BJ (cell line): ENCODE measurements around the gene KPNA4. TPM values are rescaled to one million over a fixed set of nuclear protein-coding genes. Genes with fewer than 3 reads are reported as not detected.

ENCODE experiments used
- CTCF ChIA-PET: fragments of 350-600 bp; formaldehyde crosslinking; extraction: SDS; loops from one replicate; lab custom pipeline; 2021; ENCODE audit warnings: antibody characterized with exemption, inconsistent platforms; lab: Yijun Ruan, JAX
- POLR2A ChIA-PET: fragments of 300-600 bp; sonication (Branson Sonifier 250); formaldehyde crosslinking; extraction: SDS; loops from one replicate; lab custom pipeline; 2021; ENCODE audit warnings: antibody characterized with exemption; lab: Charles Lee
- DNase-seq: peaks from one replicate; pipeline ENCODE4 v3.0.0-alpha.2; 2011; ENCODE audit warnings: low read depth
- H3K27me3 ChIP-seq: 2 replicates; pipeline ENCODE4 v1.6.0; 2011; ENCODE audit warnings: low read length; ENCODE audit not compliant: control insufficient read depth, insufficient read depth
- H3K36me3 ChIP-seq: 2 replicates; pipeline ENCODE4 v1.5.1; 2011; ENCODE audit warnings: low read length; ENCODE audit not compliant: control insufficient read depth, insufficient read depth
- H3K4me3 ChIP-seq: 2 replicates; pipeline ENCODE4 v1.5.1; 2011; ENCODE audit warnings: low read depth, mild to moderate bottlenecking, control low read depth, low read length
- polyA minus RNA-seq: library from RNA; depleted of rRNA, polyadenylated mRNA; stranded (reverse); fragments of >200 nt; gene quantifications from 2 replicates; pipeline ENCODE4 v1.2.3, GENCODE V29; 2011; rRNA and poly(A)+ RNA removed
- polyA plus RNA-seq: library from polyadenylated mRNA; depleted of rRNA; stranded (reverse); fragments of >200 nt; gene quantifications from 2 replicates; pipeline ENCODE4 v1.2.3, GENCODE V29; 2011; rRNA removed
- TF ChIP-seq, protein P1 (sequence below): IDR thresholded peaks from 2 replicates; pipeline ENCODE4 v1.5.1; 2011; ENCODE audit warnings: low read depth, mild to moderate bottlenecking, control low read depth, inconsistent platforms, low read length, moderate library complexity; ENCODE audit not compliant: insufficient read depth

KPNA4 gene, protein sequence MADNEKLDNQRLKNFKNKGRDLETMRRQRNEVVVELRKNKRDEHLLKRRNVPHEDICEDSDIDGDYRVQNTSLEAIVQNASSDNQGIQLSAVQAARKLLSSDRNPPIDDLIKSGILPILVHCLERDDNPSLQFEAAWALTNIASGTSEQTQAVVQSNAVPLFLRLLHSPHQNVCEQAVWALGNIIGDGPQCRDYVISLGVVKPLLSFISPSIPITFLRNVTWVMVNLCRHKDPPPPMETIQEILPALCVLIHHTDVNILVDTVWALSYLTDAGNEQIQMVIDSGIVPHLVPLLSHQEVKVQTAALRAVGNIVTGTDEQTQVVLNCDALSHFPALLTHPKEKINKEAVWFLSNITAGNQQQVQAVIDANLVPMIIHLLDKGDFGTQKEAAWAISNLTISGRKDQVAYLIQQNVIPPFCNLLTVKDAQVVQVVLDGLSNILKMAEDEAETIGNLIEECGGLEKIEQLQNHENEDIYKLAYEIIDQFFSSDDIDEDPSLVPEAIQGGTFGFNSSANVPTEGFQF
- polyA plus RNA-seq (9.8 and 20.7 TPM in 2 replicates), polyA minus RNA-seq (26.9 and 28.1 TPM in 2 replicates)

DNA sequence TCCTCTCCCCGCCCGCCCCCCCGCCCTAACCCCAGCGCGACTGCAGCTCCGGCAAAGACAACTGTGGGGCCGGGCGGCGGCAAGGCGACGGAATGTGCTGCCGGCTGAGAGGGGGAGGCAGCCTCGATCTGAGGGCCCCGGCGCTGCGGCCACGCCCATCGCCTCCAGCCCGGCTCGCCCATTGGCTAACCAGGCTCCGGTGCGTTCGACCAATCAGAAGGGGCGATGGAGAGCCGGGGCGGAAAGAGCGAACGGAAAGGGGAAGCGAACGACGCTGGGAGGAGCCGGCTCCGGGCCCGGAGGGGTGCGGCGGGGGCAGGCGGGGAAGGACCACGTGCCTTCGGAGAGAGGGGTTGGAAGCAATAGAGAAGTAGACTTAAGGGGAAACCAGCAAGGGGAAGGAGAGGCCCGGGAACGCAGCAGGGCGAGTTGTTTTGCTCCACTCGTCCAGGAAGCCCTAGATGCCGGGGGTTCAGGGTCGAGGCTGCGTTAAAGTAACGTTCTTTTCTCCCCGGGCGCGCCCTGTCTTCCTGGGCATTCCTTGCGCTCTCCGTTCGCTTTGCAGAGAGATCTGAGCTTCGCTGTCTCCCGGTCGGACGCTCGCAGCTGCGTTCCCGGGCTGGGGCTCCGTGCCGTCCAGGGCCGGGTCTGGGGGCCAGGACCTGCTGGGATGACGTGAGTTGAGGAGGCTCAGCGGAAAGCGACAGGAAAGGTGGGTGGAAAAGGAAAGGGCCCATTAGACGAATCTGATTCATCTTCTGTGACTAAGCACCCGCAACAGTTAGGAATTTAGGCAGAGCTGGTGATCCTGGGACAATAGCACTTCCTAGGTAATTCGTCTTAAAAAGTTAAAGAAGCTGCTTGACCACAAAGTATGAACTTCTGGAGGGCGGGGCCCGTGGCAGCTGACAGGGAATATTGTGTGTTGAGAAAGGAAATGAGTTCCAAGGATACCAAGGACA, at the start of gene KPNA4:
Gene KPNA4 (minus strand): TSS at position 130 of the 962 bp plus-strand sequence. CDS start 289 bp downstream, outside the sequence.
- POLR2A ChIA-PET: interaction anchor here (0.6 kb wide), 1 partner anchor 352 kb away, joined by 3 read pairs; no protein-coding TSS in a partner anchor
- TF ChIP-seq, protein P1, sequence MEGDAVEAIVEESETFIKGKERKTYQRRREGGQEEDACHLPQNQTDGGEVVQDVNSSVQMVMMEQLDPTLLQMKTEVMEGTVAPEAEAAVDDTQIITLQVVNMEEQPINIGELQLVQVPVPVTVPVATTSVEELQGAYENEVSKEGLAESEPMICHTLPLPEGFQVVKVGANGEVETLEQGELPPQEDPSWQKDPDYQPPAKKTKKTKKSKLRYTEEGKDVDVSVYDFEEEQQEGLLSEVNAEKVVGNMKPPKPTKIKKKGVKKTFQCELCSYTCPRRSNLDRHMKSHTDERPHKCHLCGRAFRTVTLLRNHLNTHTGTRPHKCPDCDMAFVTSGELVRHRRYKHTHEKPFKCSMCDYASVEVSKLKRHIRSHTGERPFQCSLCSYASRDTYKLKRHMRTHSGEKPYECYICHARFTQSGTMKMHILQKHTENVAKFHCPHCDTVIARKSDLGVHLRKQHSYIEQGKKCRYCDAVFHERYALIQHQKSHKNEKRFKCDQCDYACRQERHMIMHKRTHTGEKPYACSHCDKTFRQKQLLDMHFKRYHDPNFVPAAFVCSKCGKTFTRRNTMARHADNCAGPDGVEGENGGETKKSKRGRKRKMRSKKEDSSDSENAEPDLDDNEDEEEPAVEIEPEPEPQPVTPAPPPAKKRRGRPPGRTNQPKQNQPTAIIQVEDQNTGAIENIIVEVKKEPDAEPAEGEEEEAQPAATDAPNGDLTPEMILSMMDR: no peak
- Histone ChIP-seq H3K27me3 (no peaks in the 10 kb centered on the region), H3K4me3 (peak within 1 kb of the TSS; percentile 73), H3K36me3 (peaks cover 4% of the 10 kb centered on the region; the same call in 1 of the 2 replicates)
- CTCF ChIA-PET: no interaction called here
- peak; percentile 80 for DNase-seq

DNA sequence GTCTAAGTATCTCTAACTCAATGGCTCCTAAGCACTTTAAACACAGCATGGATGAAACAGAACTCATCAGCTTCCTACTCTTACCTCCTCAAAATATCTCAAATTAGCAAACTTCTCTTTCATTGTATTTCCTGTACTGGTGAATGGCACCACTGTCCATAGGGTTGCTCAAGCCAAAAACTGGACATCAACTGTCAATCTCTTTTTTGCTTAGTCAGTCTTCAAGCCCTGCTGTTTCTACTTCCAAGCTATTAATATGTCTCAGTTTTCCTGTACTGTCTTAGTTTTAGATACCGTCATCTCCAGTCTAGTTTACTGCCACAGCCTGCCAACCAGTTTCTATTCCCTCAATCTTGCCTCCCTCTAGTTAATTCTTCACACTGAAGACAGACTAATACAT, 48.3 kb upstream of the KPNA4 start:
- H3K27me3 ChIP-seq: no peaks in the 10 kb centered on the region; the same call in 1 of the 2 replicates
- ChIA-PET POLR2A (no interaction called here), CTCF (no interaction called here)
- no peaks in the 10 kb centered on the region for H3K36me3 ChIP-seq
- TF ChIP-seq, protein P1: no peak
- no peak overlapping the region for H3K4me3 ChIP-seq
- DNase-seq: no peak

DNA sequence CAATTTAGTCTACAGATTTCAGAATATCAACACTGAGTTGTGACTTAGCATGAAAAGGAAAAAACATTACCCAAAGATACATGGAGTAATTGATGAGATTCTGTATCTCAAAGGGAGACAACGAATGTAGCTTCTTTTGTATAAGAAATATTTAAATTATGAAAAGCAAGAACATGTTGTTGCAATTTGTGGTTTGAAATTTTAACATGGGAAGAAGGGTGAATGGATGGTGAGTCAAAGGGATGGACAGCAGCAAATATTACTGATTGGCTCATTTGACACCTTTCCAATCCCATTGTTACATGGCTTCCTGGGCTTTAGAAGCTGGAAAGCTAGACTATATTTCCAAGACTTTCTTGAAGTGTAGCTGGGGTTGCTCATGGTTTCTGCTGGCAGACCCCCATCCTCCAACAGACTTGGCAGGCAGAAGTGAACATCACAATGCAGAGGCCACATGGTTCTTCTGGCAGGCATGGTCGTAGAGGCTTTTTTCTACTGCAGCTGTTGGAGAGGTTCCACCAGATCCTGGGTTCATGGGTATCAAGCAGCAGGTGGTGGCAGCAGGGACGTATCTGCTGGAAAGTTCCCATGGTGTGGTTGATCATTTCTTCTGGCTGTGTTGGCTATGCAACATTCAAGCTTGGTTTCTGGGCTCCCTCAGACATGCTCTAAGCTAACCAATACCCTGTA, 47.2 kb upstream of the KPNA4 start:
- ChIA-PET CTCF (interaction anchor here (0.7 kb wide), 1 partner anchor 22 kb away, joined by 3 read pairs; no protein-coding TSS in a partner anchor), POLR2A (interaction anchor here (0.6 kb wide), 1 partner anchor 71 kb away, joined by 3 read pairs; no protein-coding TSS in a partner anchor)
- H3K27me3 ChIP-seq: no peaks in the 10 kb centered on the region; the same call in 1 of the 2 replicates
- TF ChIP-seq, protein P1: no peak
- no peak overlapping the region for H3K4me3 ChIP-seq
- H3K36me3 ChIP-seq: no peaks in the 10 kb centered on the region
- DNase-seq: no peak

DNA sequence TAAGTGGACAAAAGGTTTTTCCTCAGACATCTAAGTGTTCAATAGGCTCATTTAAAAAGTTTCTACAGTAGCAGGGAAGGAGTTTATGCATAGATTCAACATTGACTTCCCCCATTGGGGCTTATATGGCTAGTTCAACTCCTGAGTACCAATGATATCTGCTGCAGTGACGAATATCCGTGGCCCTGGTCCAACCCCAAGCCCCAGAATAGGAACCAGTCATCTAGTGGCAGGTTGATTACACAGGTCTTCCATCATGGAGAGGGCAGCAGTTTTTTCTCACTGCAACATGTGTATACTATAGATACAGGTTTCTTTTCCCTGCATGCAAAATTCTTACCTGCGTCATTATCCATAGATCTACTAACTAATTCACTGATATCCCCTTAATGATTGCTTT, 45.8 kb upstream of the KPNA4 start:
- no peaks in the 10 kb centered on the region; the same call in 1 of the 2 replicates for H3K27me3 ChIP-seq
- TF ChIP-seq, protein P1: no peak
- H3K36me3 ChIP-seq: no peaks in the 10 kb centered on the region
- ChIA-PET CTCF (no interaction called here), POLR2A (no interaction called here)
- H3K4me3 ChIP-seq: no peak overlapping the region
- no peak for DNase-seq
